K562 (cell line): ENCODE results near the gene FBN1. TPM values are rescaled to one million over a fixed set of nuclear protein-coding genes. Genes with fewer than 3 reads are reported as not detected.

Experiments used
- ATAC-seq: fragments of 200-7000 bp; cut with Tn5 transposase; 3 replicates; pipeline ENCODE4 v1.9.1; 2020; ENCODE audit warnings: moderate library complexity
- BruUV-seq: library from RNA; stranded (reverse); fragments of 400-500 nt; replicated peaks from 2 replicates; lab custom pipeline; 2021; lab: Mats Ljungman, UMichigan
- CTCF ChIA-PET: fragments of 300-600 bp; formaldehyde crosslinking; extraction: SDS; loops from one replicate; lab custom pipeline; 2021; ENCODE audit warnings: low intra/inter-chr PET ratio; lab: Yijun Ruan, JAX
- POLR2A ChIA-PET: fragments of 300-600, 350-650 bp; sonication (Branson Sonifier 250); formaldehyde crosslinking; extraction: SDS; loops from one replicate; lab custom pipeline; 2021; ENCODE audit warnings: antibody characterized with exemption, inconsistent platforms; lab: Yijun Ruan, JAX
- DNase-seq, 4 experiments: peaks; one replicate each; pipeline versions ENCODE4 v3.0.0 to v3.0.0-alpha.2; 2011 to 2018; ENCODE audit warnings: low spot score in 3 of 4, mixed read lengths in 3 of 4; ENCODE audit errors: extremely low read depth in 1 of 4
- FAIRE-seq: peaks from 2 replicates; lab custom pipeline; 2011; peaks lifted over from hg19 to GRCh38; lab: Jason Lieb, UNC
- H2AFZ ChIP-seq: 2 replicates; pipeline ENCODE4 v1.6.0; 2011; ENCODE audit warnings: low read depth, low read length, control low read depth, inconsistent platforms
- H3K27ac ChIP-seq: fragments of 200-600 bp; 3 replicates; pipeline ENCODE4 v1.8.0; 2011; ENCODE audit warnings: low read depth, mild to moderate bottlenecking, control low read depth, inconsistent platforms, low read length, moderate library complexity, mixed read lengths; ENCODE audit errors: extremely low read depth
- H3K27me3 ChIP-seq, 2 experiments: fragments of 300-600 bp in 1 of 2; 2 replicates in 1 of 2; 3 replicates in 1 of 2; pipeline versions ENCODE4 v1.6.0 to v1.8.0; 2011; ENCODE audit warnings: inconsistent platforms in 2 of 2, low read length in 2 of 2, mild to moderate bottlenecking in 1 of 2, mixed read lengths in 1 of 2, moderate library complexity in 1 of 2; ENCODE audit not compliant: control insufficient read depth in 2 of 2, insufficient read depth in 2 of 2
- H3K36me3 ChIP-seq: fragments of 300-600 bp; 3 replicates; pipeline ENCODE4 v1.8.0; 2011; ENCODE audit warnings: mild to moderate bottlenecking, low read length, inconsistent platforms; ENCODE audit not compliant: control insufficient read depth, insufficient read depth
- H3K4me1 ChIP-seq, 2 experiments: fragments of 200-600 bp in 1 of 2; replicated peaks in 1 of 2; 2 replicates in 1 of 2; 3 replicates in 1 of 2; pipeline versions ENCODE4 v1.5.1 to v1.8.0; 2011; ENCODE audit warnings: inconsistent platforms in 2 of 2, low read length in 2 of 2, mild to moderate bottlenecking in 1 of 2, mixed read lengths in 1 of 2, moderate library complexity in 1 of 2; ENCODE audit not compliant: control insufficient read depth in 2 of 2, insufficient read depth in 2 of 2
- H3K4me2 ChIP-seq: 2 replicates; pipeline ENCODE4 v1.6.1; 2011; ENCODE audit warnings: low read length, control low read depth, inconsistent platforms, mixed read lengths; ENCODE audit not compliant: insufficient read depth
- H3K4me3 ChIP-seq: fragments of 200-600 bp; sonication (generic), shearing (Covaris generic); 2 replicates; pipeline ENCODE4 v1.5.1; 2016; ENCODE audit warnings: control low read depth, inconsistent platforms
- H3K79me2 ChIP-seq: fragments of 200-600 bp; 3 replicates; pipeline ENCODE4 v1.8.0; 2011; ENCODE audit warnings: low read length, inconsistent platforms; ENCODE audit not compliant: control insufficient read depth, insufficient read depth
- H3K9ac ChIP-seq, 2 experiments: 2 replicates each; pipeline versions ENCODE4 v1.6.0 to v1.6.1; 2011; ENCODE audit warnings: low read depth in 2 of 2, low read length in 2 of 2, control low read depth in 1 of 2, inconsistent platforms in 1 of 2, mild to moderate bottlenecking in 1 of 2, mixed read lengths in 1 of 2; ENCODE audit not compliant: insufficient read depth in 1 of 2
- H3K9me1 ChIP-seq: one replicate; pipeline ENCODE4 v1.6.0; 2011; ENCODE audit warnings: inconsistent platforms, mild to moderate bottlenecking, low read length, moderate library complexity; ENCODE audit not compliant: control insufficient read depth, insufficient read depth
- H3K9me3 ChIP-seq: replicated peaks from 2 replicates; pipeline ENCODE4 v1.5.1; 2011; ENCODE audit warnings: low read depth, low read length, inconsistent platforms; ENCODE audit not compliant: control insufficient read depth, insufficient read depth
- H4K20me1 ChIP-seq: replicated peaks from 2 replicates; pipeline ENCODE4 v1.6.1; 2011; ENCODE audit warnings: low read length, inconsistent platforms, mixed read lengths; ENCODE audit not compliant: control insufficient read depth, insufficient read depth
- EGR1 ChIP-seq: fragments of 450-650 bp; conservative IDR thresholded peaks from 2 replicates; pipeline ENCODE4 v1.6.1; 2017; ENCODE audit warnings: mild to moderate bottlenecking
- MEIS2 ChIP-seq: fragments of 450-650 bp; IDR thresholded peaks from 2 replicates; pipeline ENCODE4 v1.6.1; 2014; ENCODE audit warnings: mild to moderate bottlenecking; ENCODE audit not compliant: partially characterized antibody
- MTA1 ChIP-seq: fragments of 450-650 bp; IDR thresholded peaks from 2 replicates; pipeline ENCODE4 v1.6.1; 2017; ENCODE audit warnings: borderline replicate concordance
- MTF1 ChIP-seq: fragments of 250-450 bp; sonication (Bioruptor Pico); IDR thresholded peaks from 2 replicates; pipeline ENCODE4 v1.9.0; 2021; ENCODE audit warnings: moderate library complexity, mild to moderate bottlenecking, inconsistent platforms, borderline replicate concordance
- ZNF23 ChIP-seq: fragments of 250-450 bp; sonication (Bioruptor Pico); IDR thresholded peaks from 2 replicates; pipeline ENCODE4 v1.4.0; 2020; ENCODE audit warnings: mild to moderate bottlenecking
- ZNF551 ChIP-seq: fragments of 250-450 bp; sonication (Bioruptor Pico); IDR thresholded peaks from 2 replicates; pipeline ENCODE4 v1.5.0; 2021; ENCODE audit warnings: mild to moderate bottlenecking, moderate library complexity
- ZNF766 ChIP-seq: fragments of 200-800 bp; sonication (Bioruptor generic); conservative IDR thresholded peaks from 2 replicates; pipeline ENCODE4 v1.6.1; 2016; ENCODE audit warnings: missing genetic modification characterization, missing compliant biosample characterization
- WGBS: fragments of 100-300 bp; shearing (Covaris generic); methylation state at CpG from one replicate; pipeline ENCODE4 v1.1.6; 2016; ENCODE audit warnings: low coverage, mixed read lengths; ENCODE audit not compliant: insufficient coverage; ENCODE audit errors: missing lambda C conversion rate; 5-methylcytosine and 5-hydroxymethylcytosine counted together
- in situ Hi-C: fragments of 300-500 bp; cut with MboI; formaldehyde crosslinking; loops from 4 replicates; pipeline ENCODE4 v1.15.0; 2018; ENCODE audit warnings: inconsistent platforms, mixed read lengths
- intact Hi-C: fragments of 100-400 bp; cut with micrococcal nuclease; formaldehyde crosslinking; loops from 2 replicates; pipeline ENCODE4 v1.14.2; 2022
- polyA plus RNA-seq, 8 experiments: library from polyadenylated mRNA; depleted of rRNA in 4 of 8; stranded (reverse) in 5 of 8; unstranded in 3 of 8; fragments of >200 nt; fragmentation: Nextera tagmentation in 2 of 8; fragmentation: Illumina TruSeq in 1 of 8; extraction: Ambion mirVana in 2 of 8; extraction: Trizol in 1 of 8; gene quantifications; 2 replicates each; pipeline versions ENCODE4 v1.2.1 to v1.2.3, GENCODE V29; 2011 to 2014; ENCODE audit warnings: inconsistent platforms in 1 of 8, missing spikeins in 1 of 8
- total RNA-seq, 7 experiments: library from RNA; depleted of rRNA in 6 of 7; stranded (reverse); fragments of >200 nt in 6 of 7; fragmentation: Illumina TruSeq in 2 of 7; extraction: Trizol in 2 of 7; gene quantifications; 2 replicates each; pipeline versions ENCODE4 v1.2.1 to v1.2.3, GENCODE V29; 2011 to 2021; ENCODE audit warnings: low replicate concordance in 1 of 7
- TF ChIP-seq, protein P1 (sequence below), 2 experiments: fragments of 450-650 bp; conservative IDR thresholded peaks; 2 replicates each; pipeline ENCODE4 v1.6.1; 2017; ENCODE audit warnings: mild to moderate bottlenecking in 2 of 2, moderate library complexity in 2 of 2
- TF ChIP-seq, protein P2 (sequence below): fragments of 250-450 bp; sonication (Bioruptor Pico); IDR thresholded peaks from 2 replicates; pipeline ENCODE4 v1.5.0; 2020; ENCODE audit warnings: mild to moderate bottlenecking
- TF ChIP-seq, protein P3 (sequence below): fragments of 250-450 bp; sonication (Bioruptor Pico); IDR thresholded peaks from 2 replicates; pipeline ENCODE4 v1.4.0; 2020; ENCODE audit warnings: mild to moderate bottlenecking
- TF ChIP-seq, protein P4 (sequence below): fragments of 450-650 bp; formaldehyde crosslinking; IDR thresholded peaks from 2 replicates; pipeline ENCODE4 v1.4.0; 2020; ENCODE audit warnings: mild to moderate bottlenecking, moderate library complexity
- TF ChIP-seq, protein P5 (sequence below), 2 experiments: fragments of 450-650 bp in 1 of 2; IDR thresholded peaks; 2 replicates each; pipeline ENCODE4 v1.6.1; 2011 to 2017; ENCODE audit warnings: low read depth in 2 of 2, antibody characterized with exemption in 1 of 2, borderline replicate concordance in 1 of 2, low read length in 1 of 2, mild to moderate bottlenecking in 1 of 2, mixed read lengths in 1 of 2; ENCODE audit not compliant: control insufficient read depth in 1 of 2

FBN1 gene
- total and polyA plus RNA-seq, 9 of the 15 experiments (the other 6 are each of a cell fraction or from before 2014, with no cell fraction given), result 0.15 to 1.2 (median 0.60) TPM

DNA sequence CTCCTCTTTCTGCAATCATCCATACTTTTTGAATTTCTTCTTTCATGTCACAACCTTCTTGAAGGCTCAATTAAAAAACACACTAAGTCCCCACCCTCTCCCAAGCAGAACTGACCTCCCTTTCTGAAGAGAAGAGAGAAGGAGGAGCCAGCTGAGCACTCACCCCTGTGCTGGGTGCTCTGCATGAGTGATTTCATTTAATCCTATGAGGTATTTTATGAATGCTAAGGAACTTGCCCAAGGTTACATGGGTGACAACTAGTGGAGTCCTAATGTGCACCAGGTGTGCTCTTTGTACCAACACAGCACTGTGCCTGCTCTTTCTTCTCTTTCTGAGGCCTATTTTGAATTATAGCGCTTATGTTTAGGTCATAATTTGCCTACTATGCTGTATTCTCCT, 178.7 kb downstream of the FBN1 start:
- Histone ChIP-seq H3K36me3 (no peaks in the 10 kb centered on the region), H3K9me1 (no peaks in the 10 kb centered on the region), H3K9ac (no peak overlapping the region), H4K20me1 (no peaks in the 10 kb centered on the region), H3K27me3 (0 out of 5 replicates have a peak, but pooled peaks cover 0 to 4% of the 10 kb centered on the region in 2 experiments), H3K4me3 (no peak overlapping the region), H2AFZ (no peak overlapping the region), H3K79me2 (no peaks in the 10 kb centered on the region), H3K4me2 (no peak overlapping the region), H3K4me1 (no peaks in the 10 kb centered on the region), H3K9me3 (no peaks in the 10 kb centered on the region), H3K27ac (no peak overlapping the region)
- DNase-seq, result no peak
- WGBS, result 42% methylated on average over 1 of the region's 1 CpG
- BruUV-seq, result no TSS peak
- in situ Hi-C loops, result no loop called here
- intact Hi-C loops, result no loop called here
- no peak for ATAC-seq
- CTCF ChIA-PET, result no interaction called here
- POLR2A ChIA-PET, result no interaction called here
- FAIRE-seq, result no peak
- TF ChIP-seq, protein P1, sequence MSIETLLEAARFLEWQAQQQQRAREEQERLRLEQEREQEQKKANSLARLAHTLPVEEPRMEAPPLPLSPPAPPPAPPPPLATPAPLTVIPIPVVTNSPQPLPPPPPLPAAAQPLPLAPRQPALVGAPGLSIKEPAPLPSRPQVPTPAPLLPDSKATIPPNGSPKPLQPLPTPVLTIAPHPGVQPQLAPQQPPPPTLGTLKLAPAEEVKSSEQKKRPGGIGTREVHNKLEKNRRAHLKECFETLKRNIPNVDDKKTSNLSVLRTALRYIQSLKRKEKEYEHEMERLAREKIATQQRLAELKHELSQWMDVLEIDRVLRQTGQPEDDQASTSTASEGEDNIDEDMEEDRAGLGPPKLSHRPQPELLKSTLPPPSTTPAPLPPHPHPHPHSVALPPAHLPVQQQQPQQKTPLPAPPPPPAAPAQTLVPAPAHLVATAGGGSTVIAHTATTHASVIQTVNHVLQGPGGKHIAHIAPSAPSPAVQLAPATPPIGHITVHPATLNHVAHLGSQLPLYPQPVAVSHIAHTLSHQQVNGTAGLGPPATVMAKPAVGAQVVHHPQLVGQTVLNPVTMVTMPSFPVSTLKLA (conservative IDR thresholded peaks at IDR 0.05), result no peak
- TF ChIP-seq, protein P2, sequence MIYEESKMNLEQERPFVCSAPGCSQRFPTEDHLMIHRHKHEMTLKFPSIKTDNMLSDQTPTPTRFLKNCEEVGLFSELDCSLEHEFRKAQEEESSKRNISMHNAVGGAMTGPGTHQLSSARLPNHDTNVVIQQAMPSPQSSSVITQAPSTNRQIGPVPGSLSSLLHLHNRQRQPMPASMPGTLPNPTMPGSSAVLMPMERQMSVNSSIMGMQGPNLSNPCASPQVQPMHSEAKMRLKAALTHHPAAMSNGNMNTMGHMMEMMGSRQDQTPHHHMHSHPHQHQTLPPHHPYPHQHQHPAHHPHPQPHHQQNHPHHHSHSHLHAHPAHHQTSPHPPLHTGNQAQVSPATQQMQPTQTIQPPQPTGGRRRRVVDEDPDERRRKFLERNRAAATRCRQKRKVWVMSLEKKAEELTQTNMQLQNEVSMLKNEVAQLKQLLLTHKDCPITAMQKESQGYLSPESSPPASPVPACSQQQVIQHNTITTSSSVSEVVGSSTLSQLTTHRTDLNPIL (CRISPR knock-in tag), result no peak
- TF ChIP-seq, protein P3, sequence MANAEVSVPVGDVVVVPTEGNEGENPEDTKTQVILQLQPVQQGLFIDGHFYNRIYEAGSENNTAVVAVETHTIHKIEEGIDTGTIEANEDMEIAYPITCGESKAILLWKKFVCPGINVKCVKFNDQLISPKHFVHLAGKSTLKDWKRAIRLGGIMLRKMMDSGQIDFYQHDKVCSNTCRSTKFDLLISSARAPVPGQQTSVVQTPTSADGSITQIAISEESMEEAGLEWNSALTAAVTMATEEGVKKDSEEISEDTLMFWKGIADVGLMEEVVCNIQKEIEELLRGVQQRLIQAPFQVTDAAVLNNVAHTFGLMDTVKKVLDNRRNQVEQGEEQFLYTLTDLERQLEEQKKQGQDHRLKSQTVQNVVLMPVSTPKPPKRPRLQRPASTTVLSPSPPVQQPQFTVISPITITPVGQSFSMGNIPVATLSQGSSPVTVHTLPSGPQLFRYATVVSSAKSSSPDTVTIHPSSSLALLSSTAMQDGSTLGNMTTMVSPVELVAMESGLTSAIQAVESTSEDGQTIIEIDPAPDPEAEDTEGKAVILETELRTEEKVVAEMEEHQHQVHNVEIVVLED (CRISPR knock-in tag), result no peak
- TF ChIP-seq MTA1, result no peak
- TF ChIP-seq EGR1, result no peak
- TF ChIP-seq MTF1 (CRISPR knock-in tag), result no peak
- no peak for TF ChIP-seq ZNF551
- TF ChIP-seq, protein P4, sequence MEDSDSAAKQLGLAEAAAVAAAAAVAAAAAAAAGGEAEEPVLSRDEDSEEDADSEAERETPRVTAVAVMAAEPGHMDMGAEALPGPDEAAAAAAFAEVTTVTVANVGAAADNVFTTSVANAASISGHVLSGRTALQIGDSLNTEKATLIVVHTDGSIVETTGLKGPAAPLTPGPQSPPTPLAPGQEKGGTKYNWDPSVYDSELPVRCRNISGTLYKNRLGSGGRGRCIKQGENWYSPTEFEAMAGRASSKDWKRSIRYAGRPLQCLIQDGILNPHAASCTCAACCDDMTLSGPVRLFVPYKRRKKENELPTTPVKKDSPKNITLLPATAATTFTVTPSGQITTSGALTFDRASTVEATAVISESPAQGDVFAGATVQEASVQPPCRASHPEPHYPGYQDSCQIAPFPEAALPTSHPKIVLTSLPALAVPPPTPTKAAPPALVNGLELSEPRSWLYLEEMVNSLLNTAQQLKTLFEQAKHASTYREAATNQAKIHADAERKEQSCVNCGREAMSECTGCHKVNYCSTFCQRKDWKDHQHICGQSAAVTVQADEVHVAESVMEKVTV (CRISPR knock-in tag), result no peak
- no peak for TF ChIP-seq ZNF766 (CRISPR knock-in tag)
- no peak for TF ChIP-seq MEIS2
- TF ChIP-seq ZNF23 (CRISPR knock-in tag), result no peak
- TF ChIP-seq, protein P5, sequence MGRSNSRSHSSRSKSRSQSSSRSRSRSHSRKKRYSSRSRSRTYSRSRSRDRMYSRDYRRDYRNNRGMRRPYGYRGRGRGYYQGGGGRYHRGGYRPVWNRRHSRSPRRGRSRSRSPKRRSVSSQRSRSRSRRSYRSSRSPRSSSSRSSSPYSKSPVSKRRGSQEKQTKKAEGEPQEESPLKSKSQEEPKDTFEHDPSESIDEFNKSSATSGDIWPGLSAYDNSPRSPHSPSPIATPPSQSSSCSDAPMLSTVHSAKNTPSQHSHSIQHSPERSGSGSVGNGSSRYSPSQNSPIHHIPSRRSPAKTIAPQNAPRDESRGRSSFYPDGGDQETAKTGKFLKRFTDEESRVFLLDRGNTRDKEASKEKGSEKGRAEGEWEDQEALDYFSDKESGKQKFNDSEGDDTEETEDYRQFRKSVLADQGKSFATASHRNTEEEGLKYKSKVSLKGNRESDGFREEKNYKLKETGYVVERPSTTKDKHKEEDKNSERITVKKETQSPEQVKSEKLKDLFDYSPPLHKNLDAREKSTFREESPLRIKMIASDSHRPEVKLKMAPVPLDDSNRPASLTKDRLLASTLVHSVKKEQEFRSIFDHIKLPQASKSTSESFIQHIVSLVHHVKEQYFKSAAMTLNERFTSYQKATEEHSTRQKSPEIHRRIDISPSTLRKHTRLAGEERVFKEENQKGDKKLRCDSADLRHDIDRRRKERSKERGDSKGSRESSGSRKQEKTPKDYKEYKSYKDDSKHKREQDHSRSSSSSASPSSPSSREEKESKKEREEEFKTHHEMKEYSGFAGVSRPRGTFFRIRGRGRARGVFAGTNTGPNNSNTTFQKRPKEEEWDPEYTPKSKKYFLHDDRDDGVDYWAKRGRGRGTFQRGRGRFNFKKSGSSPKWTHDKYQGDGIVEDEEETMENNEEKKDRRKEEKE (IDR thresholded peaks at IDR 0.05; ENCODE audit: borderline replicate concordance in 1 of 2, control insufficient read depth in 1 of 2, low read depth in 2 of 2, low read length in 1 of 2), result no peak
